ENCODE data around the gene JCAD.

DNA sequence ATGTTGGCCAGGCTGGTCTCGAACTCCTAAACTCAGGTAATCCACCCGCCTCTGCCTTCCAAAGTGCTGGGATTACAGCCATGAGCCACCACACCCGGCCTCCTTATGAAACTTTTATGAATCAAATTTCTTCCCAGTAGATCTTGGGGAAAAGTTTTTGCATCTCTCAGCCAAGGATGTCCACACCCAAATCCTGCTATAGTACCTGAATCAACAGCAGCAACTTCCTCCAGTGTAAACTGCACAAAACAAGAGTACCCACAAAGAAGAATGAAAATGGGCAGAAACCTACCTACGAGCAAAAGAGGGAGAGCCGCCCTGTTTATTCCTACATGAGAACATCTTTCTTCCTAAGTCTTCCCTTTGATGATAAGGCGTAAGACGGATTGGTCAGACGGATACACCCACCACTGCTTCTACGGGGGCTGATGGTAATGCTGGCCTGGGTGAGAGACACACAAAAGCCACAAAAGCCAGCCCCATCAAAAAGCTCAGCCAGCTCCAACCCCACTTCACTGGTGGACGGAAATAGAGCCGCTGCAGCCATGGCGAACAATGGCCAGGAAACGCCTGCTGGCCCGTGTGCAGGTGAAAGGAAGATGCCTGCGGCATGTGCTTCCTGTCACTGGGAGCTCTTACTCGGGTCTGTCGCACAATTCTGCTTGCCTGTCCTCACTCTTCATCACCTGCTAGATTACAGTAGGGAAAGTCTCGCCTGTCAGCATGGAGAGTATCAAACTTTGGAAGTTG is 10.4 kb downstream of the JCAD start:
- TF ChIP-seq, protein P1, sequence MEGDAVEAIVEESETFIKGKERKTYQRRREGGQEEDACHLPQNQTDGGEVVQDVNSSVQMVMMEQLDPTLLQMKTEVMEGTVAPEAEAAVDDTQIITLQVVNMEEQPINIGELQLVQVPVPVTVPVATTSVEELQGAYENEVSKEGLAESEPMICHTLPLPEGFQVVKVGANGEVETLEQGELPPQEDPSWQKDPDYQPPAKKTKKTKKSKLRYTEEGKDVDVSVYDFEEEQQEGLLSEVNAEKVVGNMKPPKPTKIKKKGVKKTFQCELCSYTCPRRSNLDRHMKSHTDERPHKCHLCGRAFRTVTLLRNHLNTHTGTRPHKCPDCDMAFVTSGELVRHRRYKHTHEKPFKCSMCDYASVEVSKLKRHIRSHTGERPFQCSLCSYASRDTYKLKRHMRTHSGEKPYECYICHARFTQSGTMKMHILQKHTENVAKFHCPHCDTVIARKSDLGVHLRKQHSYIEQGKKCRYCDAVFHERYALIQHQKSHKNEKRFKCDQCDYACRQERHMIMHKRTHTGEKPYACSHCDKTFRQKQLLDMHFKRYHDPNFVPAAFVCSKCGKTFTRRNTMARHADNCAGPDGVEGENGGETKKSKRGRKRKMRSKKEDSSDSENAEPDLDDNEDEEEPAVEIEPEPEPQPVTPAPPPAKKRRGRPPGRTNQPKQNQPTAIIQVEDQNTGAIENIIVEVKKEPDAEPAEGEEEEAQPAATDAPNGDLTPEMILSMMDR (IDR thresholded peaks at IDR 0.05) = no peak
- TF ChIP-seq SIN3A (IDR thresholded peaks at IDR 0.05; ENCODE audit: borderline replicate concordance, insufficient read depth, low read depth, low read length) = no peak

All from Panc1 (cell line).